HUES64 (cell line): ENCODE measurements around the gene SCNN1G.

Source experiments
- H3K27ac ChIP-seq: 2 replicates; pipeline ENCODE4 v1.7.0; 2013; ENCODE audit warnings: low read depth, low read length, inconsistent platforms
- H3K27me3 ChIP-seq: 2 replicates; pipeline ENCODE4 v1.6.1; 2013; ENCODE audit warnings: mild to moderate bottlenecking, low read length; ENCODE audit not compliant: insufficient read depth
- H3K36me3 ChIP-seq: 2 replicates; pipeline ENCODE4 v1.6.1; 2013; ENCODE audit warnings: mild to moderate bottlenecking, low read length; ENCODE audit not compliant: insufficient read depth
- H3K4me1 ChIP-seq: 2 replicates; pipeline ENCODE4 v1.6.1; 2013; ENCODE audit warnings: mild to moderate bottlenecking, low read length, moderate library complexity; ENCODE audit not compliant: insufficient read depth
- H3K4me3 ChIP-seq: 2 replicates; pipeline ENCODE4 v1.5.1; 2013; ENCODE audit warnings: mild to moderate bottlenecking, low read length, moderate library complexity
- H3K9ac ChIP-seq: 2 replicates; pipeline ENCODE4 v1.6.1; 2013; ENCODE audit warnings: mild to moderate bottlenecking, low read depth, low read length
- H3K9me3 ChIP-seq: 2 replicates; pipeline ENCODE4 v1.6.1; 2013; ENCODE audit warnings: low read depth, low read length; ENCODE audit not compliant: insufficient read depth
- WGBS: fragments of 150-250, 120-280 bp; methylation state at CpG from one replicate; pipeline ENCODE4 v1.1.7; 2013; ENCODE audit warnings: missing lambda C conversion rate; 5-methylcytosine and 5-hydroxymethylcytosine counted together

SCNN1G gene

GRCh38 chr16:23155445-23156049, 27.0 kb upstream of the SCNN1G start:
- no peaks in the 10 kb centered on the region for H3K4me1 ChIP-seq
- no peak overlapping the region for H3K27ac ChIP-seq
- peaks cover 5% of the 10 kb centered on the region; the same call in 1 of the 2 replicates for H3K27me3 ChIP-seq
- H3K36me3 ChIP-seq, result no peaks in the 10 kb centered on the region
- WGBS, result 45% methylated on average over 7 of the region's 7 CpGs
- no peak overlapping the region for H3K9ac ChIP-seq
- no peak overlapping the region for H3K4me3 ChIP-seq
- H3K9me3 ChIP-seq, result 0 out of 2 replicates have a peak, but pooled peaks cover 2% of the 10 kb centered on the region

DNA sequence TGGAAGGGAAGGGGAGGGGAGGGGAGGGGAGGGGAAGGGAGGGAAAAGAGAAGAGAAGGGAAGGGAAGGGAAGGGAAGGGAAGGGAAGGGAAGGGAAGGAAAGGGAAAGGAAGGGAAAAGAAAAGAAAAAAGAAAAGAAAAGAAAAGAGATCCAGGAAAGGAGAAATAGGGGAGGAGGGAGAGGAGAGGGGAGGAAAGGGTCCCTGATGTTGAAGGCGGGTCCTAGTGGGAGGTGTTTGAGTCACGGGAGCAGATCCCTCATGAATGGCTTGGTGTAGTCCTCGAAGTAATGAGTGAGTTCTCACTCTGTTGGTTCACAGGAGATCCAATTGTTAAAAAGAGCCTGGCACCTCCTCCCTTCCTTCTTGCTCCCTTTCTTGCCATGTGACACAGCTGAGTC, 26.4 kb upstream of the SCNN1G start:
- Histone ChIP-seq H3K9ac (no peak overlapping the region), H3K27me3 (no peaks in the 10 kb centered on the region), H3K36me3 (no peaks in the 10 kb centered on the region), H3K27ac (no peak overlapping the region), H3K4me3 (no peak overlapping the region), H3K4me1 (no peaks in the 10 kb centered on the region), H3K9me3 (0 out of 2 replicates have a peak, but pooled peaks cover 2% of the 10 kb centered on the region)
- 88% methylated on average over 3 of the region's 3 CpGs for WGBS

DNA sequence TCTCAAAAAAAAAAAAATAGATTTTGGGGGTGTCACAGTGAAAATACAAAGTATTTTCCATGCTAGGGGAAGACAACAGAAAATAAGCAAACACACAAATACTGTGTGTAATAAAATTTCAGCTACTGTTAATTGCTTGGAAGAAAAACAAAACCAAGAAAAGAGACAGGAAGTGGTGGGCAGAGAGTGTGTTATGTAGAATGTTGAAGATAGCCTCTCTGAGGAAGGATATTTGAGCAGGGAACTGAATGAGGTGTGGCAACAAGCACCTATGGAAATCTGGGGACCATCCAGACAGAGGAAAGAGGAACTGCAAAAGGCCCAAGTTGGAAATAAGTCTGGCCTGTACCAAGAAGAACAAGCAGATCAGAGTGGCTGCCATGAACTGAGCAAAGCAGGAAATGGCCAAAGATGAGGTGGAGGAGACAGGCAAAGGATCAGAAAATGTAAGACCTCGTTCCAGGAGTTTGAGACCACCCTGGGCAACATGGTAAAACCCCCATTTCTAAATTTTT, 25.5 kb upstream of the SCNN1G start:
- 88% methylated on average over 1 of the region's 1 CpG for WGBS
- H3K27me3 ChIP-seq, result no peaks in the 10 kb centered on the region
- 0 out of 2 replicates have a peak, but pooled peaks cover 2% of the 10 kb centered on the region for H3K9me3 ChIP-seq
- H3K4me3 ChIP-seq, result no peak overlapping the region
- no peaks in the 10 kb centered on the region for H3K36me3 ChIP-seq
- H3K27ac ChIP-seq, result no peak overlapping the region
- no peaks in the 10 kb centered on the region for H3K4me1 ChIP-seq
- no peak overlapping the region for H3K9ac ChIP-seq

DNA sequence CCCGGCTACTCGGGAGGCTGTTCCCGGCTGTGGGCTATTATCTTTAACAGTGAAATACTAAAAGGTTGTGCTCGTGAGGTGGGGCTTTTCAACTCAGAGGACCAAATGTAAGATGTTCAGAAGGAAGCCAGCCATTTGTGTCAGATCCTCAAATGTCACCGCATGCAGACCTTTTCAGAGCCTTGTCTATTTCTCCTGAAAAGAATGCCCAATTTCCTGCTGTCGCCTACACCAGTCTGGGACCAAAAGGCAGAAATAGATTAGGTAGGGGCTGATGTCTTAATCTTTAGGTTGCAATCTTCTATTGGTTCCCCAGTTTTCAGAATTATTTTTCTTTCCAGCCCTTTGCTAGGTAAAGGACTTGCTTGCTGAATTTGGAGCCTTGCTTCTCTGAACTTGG, 24.4 kb upstream of the SCNN1G start:
- Histone ChIP-seq H3K36me3 (no peaks in the 10 kb centered on the region), H3K9ac (no peak overlapping the region), H3K27ac (no peak overlapping the region), H3K4me3 (no peak overlapping the region), H3K4me1 (no peaks in the 10 kb centered on the region), H3K27me3 (no peaks in the 10 kb centered on the region), H3K9me3 (0 out of 2 replicates have a peak, but pooled peaks cover 2% of the 10 kb centered on the region)
- WGBS, result 92% methylated on average over 6 of the region's 6 CpGs

DNA sequence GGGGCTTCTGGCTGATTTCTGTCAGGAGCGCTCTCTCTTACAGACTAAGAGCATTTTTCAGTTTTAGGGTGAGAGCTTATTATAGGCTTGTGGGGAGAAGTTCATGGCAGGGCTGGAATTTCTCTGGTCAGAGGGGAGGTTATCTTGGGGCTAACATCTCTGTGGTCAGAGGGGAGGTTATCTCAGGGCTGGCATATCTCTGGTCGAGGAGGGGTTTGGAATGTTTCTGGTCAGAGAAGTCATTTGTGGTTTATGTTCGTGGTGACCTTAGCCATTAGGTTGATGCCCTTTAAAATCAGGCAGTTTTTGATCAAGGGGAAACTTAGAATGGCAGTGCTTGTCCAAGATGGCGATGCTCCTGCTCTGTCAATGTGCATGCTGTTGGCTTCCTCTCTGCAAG, 22.5 kb upstream of the SCNN1G start:
- Histone ChIP-seq H3K4me1 (no peaks in the 10 kb centered on the region), H3K36me3 (no peaks in the 10 kb centered on the region), H3K27me3 (no peaks in the 10 kb centered on the region), H3K9ac (no peak overlapping the region), H3K4me3 (no peak overlapping the region), H3K9me3 (0 out of 2 replicates have a peak, but pooled peaks cover 2% of the 10 kb centered on the region), H3K27ac (no peak overlapping the region)
- 94% methylated on average over 4 of the region's 4 CpGs for WGBS

GRCh38 chr16:23160574-23160973, 22.0 kb upstream of the SCNN1G start:
- H3K27me3 ChIP-seq, result no peaks in the 10 kb centered on the region
- whole genome bisulfite sequencing, result 66% methylated on average over 3 of the region's 3 CpGs
- no peak overlapping the region for H3K9ac ChIP-seq
- no peaks in the 10 kb centered on the region for H3K36me3 ChIP-seq
- H3K4me1 ChIP-seq, result no peaks in the 10 kb centered on the region
- no peak overlapping the region for H3K4me3 ChIP-seq
- H3K9me3 ChIP-seq, result 0 out of 2 replicates have a peak, but pooled peaks cover 2% of the 10 kb centered on the region
- no peak overlapping the region for H3K27ac ChIP-seq

DNA sequence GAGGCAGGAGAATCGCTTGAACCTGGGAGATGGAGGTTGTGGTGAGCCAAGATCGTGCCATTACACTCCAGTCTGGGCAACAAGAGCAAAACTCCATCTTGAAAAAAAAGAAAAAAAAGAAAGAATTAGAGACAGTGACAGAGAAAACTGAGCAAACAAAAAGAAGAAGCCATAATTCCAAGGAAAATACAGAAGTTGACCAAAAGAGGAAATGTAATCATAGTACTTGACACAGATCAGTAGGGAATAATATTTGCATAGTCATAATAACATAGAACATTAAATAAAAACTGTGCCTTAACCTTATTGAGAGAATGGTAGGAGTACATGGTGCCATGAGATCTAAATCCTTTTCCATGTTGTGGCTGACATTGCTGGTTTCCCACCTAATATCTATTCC, 18.6 kb upstream of the SCNN1G start:
- H3K36me3 ChIP-seq, result no peaks in the 10 kb centered on the region
- no peak overlapping the region for H3K4me3 ChIP-seq
- no peaks in the 10 kb centered on the region for H3K4me1 ChIP-seq
- H3K27ac ChIP-seq, result no peak overlapping the region
- no peaks in the 10 kb centered on the region for H3K27me3 ChIP-seq
- 0 out of 2 replicates have a peak, but pooled peaks cover 2% of the 10 kb centered on the region for H3K9me3 ChIP-seq
- H3K9ac ChIP-seq, result no peak overlapping the region
- 100% methylated on average over 2 of the region's 2 CpGs for WGBS

- Histone ChIP-seq H3K27ac (no peak overlapping the region), H3K9me3 (0 out of 2 replicates have a peak, but pooled peaks cover 2% of the 10 kb centered on the region), H3K36me3 (no peaks in the 10 kb centered on the region), H3K4me1 (no peaks in the 10 kb centered on the region), H3K27me3 (no peaks in the 10 kb centered on the region), H3K9ac (no peak overlapping the region), H3K4me3 (no peak overlapping the region)
- WGBS, result 76% methylated on average over 3 of the region's 4 CpGs
Measured at GRCh38 chr16:23164736-23165135, 17.8 kb upstream of the SCNN1G start.

GRCh38 chr16:23172583-23172982, 10.0 kb upstream of the SCNN1G start:
- H3K36me3 ChIP-seq, result no peaks in the 10 kb centered on the region
- H3K4me1 ChIP-seq, result no peaks in the 10 kb centered on the region
- H3K9me3 ChIP-seq, result no peaks in the 10 kb centered on the region
- no peak overlapping the region for H3K9ac ChIP-seq
- no peak overlapping the region for H3K27ac ChIP-seq
- H3K27me3 ChIP-seq, result no peaks in the 10 kb centered on the region
- WGBS, result 69% methylated on average over 7 of the region's 7 CpGs
- H3K4me3 ChIP-seq, result no peak overlapping the region

DNA sequence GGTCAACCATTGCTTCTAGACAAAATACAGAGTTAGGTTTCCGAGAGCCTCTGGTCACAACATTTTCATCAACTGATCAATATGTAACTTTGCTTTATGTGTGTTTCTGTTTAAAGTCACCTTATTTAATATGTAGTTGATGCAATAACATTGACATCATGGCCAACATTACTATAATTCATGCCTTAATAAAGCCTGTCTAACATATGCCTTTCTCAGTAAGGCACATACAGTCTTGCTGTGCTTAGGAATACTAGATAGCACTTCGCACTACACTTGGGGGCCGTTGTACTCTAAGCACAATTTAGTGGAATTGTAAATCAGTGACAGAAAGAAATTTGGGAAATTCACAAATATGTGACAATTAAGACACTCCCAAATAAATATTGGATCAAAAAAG, 9.6 kb upstream of the SCNN1G start:
- no peaks in the 10 kb centered on the region for H3K9me3 ChIP-seq
- WGBS, result 75% methylated on average over 3 of the region's 3 CpGs
- H3K4me3 ChIP-seq, result no peak overlapping the region
- H3K36me3 ChIP-seq, result no peaks in the 10 kb centered on the region
- no peak overlapping the region for H3K9ac ChIP-seq
- no peaks in the 10 kb centered on the region for H3K27me3 ChIP-seq
- H3K4me1 ChIP-seq, result no peaks in the 10 kb centered on the region
- no peak overlapping the region for H3K27ac ChIP-seq

GRCh38 chr16:23174622-23175021, 7.9 kb upstream of the SCNN1G start:
- 54% methylated on average over 2 of the region's 2 CpGs for WGBS
- Histone ChIP-seq H3K4me3 (no peak overlapping the region), H3K4me1 (no peaks in the 10 kb centered on the region), H3K27ac (no peak overlapping the region), H3K27me3 (no peaks in the 10 kb centered on the region), H3K9ac (no peak overlapping the region), H3K36me3 (no peaks in the 10 kb centered on the region), H3K9me3 (no peaks in the 10 kb centered on the region)

DNA sequence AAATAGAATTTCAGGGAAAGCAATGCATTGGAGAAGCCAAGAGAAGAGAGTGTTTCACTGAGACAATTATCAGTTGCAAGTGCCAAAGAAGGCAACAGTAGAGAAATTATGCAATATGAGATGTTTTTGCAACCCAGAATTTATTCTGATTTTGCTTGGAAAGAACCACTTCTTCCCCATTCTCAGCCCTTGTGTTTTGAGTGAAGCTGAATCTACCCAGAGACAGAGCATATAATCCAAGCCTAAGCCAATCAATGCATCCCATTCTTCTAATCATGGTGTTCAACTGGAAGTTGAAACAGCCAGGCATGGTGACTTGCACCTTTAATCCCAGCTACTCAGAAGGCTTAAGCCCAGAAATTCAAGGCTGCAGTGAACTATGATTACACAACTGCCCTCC, 6.9 kb upstream of the SCNN1G start:
- no peak overlapping the region for H3K4me3 ChIP-seq
- H3K4me1 ChIP-seq, result no peaks in the 10 kb centered on the region
- H3K9me3 ChIP-seq, result no peaks in the 10 kb centered on the region
- H3K27ac ChIP-seq, result no peak overlapping the region
- H3K9ac ChIP-seq, result no peak overlapping the region
- no peaks in the 10 kb centered on the region for H3K27me3 ChIP-seq
- no peaks in the 10 kb centered on the region for H3K36me3 ChIP-seq
